ENCODE results near the gene PSENEN. TPM values are rescaled to one million over a fixed set of nuclear protein-coding genes. Genes with fewer than 3 reads are reported as not detected.
A peak's percentile ranks its signal among the peaks of the same experiment; 100 is the strongest.

PSENEN gene
- total RNA-seq, 4 donors from 2014 or later, result 22.2 to 45.8 (median 38.3) TPM

DNA sequence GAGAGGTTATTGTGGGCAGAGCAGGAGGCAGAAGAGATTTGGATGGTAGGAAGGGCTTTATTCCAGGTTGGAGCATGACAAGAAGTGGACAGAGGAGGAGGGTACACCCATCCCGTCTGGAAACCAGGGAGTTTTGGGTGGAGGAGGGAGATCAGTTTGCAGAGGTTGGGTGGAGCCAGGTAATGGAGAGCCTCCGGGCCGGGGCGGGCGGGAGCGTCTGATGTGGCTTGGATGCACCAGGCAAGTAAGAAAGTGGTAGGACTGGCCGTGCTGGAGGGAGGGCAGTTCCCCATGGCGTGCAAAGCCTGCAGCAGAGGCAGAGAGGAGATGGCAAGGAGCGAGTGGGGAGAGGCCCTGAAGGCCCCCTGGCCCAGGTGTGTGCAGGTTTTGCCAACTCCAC lies 14.1 kb upstream of the PSENEN start:
- H3K27me3 ChIP-seq, result no peaks in the 10 kb centered on the region
- DNase-seq, result no peak
- no peak overlapping the region for H3K27ac ChIP-seq
- no peaks in the 10 kb centered on the region for H3K4me1 ChIP-seq
- ATAC-seq, result no peak
- in situ Hi-C loops (cut with MboI; ENCODE audit: low sequenced_read_pairs in 4 of 4), result no loop called here
- TF ChIP-seq, protein P1, sequence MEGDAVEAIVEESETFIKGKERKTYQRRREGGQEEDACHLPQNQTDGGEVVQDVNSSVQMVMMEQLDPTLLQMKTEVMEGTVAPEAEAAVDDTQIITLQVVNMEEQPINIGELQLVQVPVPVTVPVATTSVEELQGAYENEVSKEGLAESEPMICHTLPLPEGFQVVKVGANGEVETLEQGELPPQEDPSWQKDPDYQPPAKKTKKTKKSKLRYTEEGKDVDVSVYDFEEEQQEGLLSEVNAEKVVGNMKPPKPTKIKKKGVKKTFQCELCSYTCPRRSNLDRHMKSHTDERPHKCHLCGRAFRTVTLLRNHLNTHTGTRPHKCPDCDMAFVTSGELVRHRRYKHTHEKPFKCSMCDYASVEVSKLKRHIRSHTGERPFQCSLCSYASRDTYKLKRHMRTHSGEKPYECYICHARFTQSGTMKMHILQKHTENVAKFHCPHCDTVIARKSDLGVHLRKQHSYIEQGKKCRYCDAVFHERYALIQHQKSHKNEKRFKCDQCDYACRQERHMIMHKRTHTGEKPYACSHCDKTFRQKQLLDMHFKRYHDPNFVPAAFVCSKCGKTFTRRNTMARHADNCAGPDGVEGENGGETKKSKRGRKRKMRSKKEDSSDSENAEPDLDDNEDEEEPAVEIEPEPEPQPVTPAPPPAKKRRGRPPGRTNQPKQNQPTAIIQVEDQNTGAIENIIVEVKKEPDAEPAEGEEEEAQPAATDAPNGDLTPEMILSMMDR (IDR thresholded peaks at IDR 0.05 in 4 of 5, conservative IDR thresholded peaks at IDR 0.05 in 1 of 5), result no peak
- no peak for TF ChIP-seq POLR2A (IDR thresholded peaks at IDR 0.05)
- no peaks in the 10 kb centered on the region for H3K9me3 ChIP-seq
- no peak overlapping the region for H3K4me3 ChIP-seq
- intact Hi-C loops (cut with DNase I; ENCODE audit: low total_unique reads), result no loop called here
- H3K36me3 ChIP-seq, result peaks cover 0 to 96% of the 10 kb centered on the region in 2 donors

DNA sequence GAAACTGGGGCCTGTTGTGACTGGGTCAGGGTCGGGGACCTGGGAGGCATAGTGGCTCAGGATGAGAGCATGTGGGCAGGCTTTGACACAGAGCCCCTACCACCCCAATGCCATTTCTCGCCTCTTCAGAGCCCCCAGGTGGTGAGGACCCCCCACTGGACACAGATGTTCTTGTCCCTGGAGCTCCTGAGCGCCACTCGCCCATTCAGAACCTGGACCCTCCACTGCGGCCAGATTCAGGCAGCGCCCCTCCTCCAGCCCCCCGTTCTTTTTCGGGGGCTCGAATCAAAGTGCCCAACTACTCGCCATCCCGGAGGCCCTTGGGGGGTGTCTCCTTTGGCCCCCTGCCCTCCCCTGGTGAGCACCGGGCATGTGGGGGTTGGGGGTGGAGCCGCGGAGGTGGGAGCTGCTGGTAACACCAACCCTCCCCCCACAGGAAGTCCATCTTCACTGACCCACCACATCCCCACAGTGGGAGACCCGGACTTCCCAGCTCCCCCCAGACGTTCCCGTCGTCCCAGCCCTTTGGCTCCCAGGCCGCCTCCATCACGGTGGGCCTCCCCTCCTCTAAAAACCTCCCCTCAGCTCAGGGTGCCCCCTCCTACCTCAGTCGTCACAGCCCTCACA lies 13.6 kb upstream of the PSENEN start:
- intact Hi-C loops (cut with DNase I; ENCODE audit: low total_unique reads), result no loop called here
- in situ Hi-C loops (cut with MboI; ENCODE audit: low sequenced_read_pairs in 4 of 4), result no loop called here
- no peak overlapping the region for H3K4me3 ChIP-seq
- H3K9me3 ChIP-seq, result no peaks in the 10 kb centered on the region
- no peaks in the 10 kb centered on the region for H3K27me3 ChIP-seq
- H3K27ac ChIP-seq, result no peak overlapping the region
- DNase-seq, result no peak
- peaks cover 0 to 97% of the 10 kb centered on the region in 2 donors for H3K36me3 ChIP-seq
- TF ChIP-seq, protein P1 (IDR thresholded peaks at IDR 0.05 in 4 of 5, conservative IDR thresholded peaks at IDR 0.05 in 1 of 5), result no peak
- no peak for TF ChIP-seq POLR2A (IDR thresholded peaks at IDR 0.05)
- ATAC-seq, result no peak
- H3K4me1 ChIP-seq, result no peaks in the 10 kb centered on the region

DNA sequence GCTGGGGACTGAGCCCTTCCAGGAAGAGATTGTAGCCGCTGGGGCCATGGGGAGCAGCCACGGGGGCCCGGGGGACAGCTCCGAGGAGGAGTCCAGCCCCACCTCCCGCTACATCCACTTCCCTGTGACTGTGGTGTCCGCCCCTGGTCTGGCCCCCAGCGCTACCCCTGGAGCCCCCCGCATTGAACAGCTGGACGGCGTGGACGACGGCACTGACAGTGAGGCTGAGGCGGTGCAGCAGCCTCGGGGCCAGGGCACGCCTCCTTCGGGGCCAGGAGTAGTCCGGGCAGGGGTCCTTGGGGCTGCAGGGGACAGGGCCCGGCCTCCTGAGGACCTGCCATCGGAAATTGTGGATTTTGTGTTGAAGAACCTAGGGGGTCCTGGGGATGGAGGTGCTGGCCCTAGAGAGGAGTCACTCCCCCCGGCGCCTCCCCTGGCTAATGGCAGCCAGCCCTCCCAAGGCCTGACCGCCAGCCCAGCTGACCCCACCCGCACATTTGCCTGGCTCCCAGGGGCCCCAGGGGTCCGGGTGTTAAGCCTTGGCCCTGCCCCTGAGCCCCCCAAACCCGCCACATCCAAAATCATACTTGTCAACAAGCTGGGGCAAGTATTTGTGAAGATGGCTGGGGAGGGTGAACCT lies 12.8 kb upstream of the PSENEN start:
- intact Hi-C loops (cut with DNase I; ENCODE audit: low total_unique reads), result no loop called here
- H3K36me3 ChIP-seq, result peaks cover 0 to 97% of the 10 kb centered on the region in 2 donors
- no peaks in the 10 kb centered on the region for H3K9me3 ChIP-seq
- DNase-seq (no peak), ATAC-seq (no peak)
- no peak overlapping the region for H3K4me3 ChIP-seq
- H3K4me1 ChIP-seq, result no peaks in the 10 kb centered on the region
- H3K27me3 ChIP-seq, result no peaks in the 10 kb centered on the region
- no peak overlapping the region for H3K27ac ChIP-seq
- TF ChIP-seq POLR2A (IDR thresholded peaks at IDR 0.05), result no peak
- TF ChIP-seq, protein P1 (IDR thresholded peaks at IDR 0.05 in 4 of 5, conservative IDR thresholded peaks at IDR 0.05 in 1 of 5), result no peak
- in situ Hi-C loops (cut with MboI; ENCODE audit: low sequenced_read_pairs in 4 of 4), result no loop called here

DNA sequence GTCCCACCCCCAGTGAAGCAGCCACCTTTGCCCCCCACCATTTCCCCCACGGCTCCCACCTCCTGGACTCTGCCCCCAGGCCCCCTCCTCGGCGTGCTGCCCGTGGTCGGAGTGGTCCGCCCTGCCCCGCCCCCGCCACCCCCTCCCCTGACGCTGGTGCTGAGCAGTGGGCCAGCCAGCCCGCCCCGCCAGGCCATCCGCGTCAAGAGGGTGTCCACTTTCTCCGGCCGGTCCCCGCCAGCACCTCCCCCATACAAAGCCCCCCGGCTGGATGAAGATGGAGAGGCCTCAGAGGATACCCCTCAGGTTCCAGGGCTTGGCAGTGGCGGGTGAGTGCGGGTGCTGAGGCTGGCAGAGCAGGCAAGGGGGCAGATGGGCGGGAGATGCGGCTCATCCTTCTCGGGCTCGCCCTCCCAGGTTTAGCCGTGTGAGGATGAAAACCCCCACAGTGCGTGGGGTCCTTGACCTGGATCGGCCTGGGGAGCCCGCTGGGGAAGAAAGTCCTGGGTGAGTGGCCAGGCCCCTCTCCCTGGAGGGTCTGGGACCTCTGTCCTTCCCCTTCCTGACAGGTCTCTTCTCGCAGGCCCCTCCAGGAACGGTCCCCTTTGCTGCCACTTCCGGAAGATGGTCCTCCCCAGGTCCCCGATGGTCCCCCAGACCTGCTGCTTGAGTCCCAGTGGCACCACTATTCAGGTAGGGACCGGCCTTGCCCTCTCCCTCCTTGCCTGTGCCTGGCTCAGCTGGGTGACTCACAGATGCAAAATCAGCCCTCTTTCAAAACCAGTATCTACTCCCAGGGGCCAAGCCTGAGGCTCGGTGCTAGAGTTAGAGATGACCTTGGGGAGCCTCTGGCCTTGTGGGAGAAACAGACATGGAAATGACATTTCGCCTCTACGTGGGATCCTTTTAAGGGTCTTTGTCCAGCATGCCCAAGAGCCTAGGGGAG lies 12.0 kb upstream of the PSENEN start:
- Histone ChIP-seq H3K36me3 (peaks cover 0 to 97% of the 10 kb centered on the region in 2 donors), H3K9me3 (no peaks in the 10 kb centered on the region), H3K27me3 (no peaks in the 10 kb centered on the region), H3K4me1 (no peaks in the 10 kb centered on the region), H3K4me3 (no peak overlapping the region), H3K27ac (no peak overlapping the region)
- TF ChIP-seq POLR2A (IDR thresholded peaks at IDR 0.05), result no peak
- TF ChIP-seq, protein P1 (IDR thresholded peaks at IDR 0.05 in 4 of 5, conservative IDR thresholded peaks at IDR 0.05 in 1 of 5), result no peak
- DNase-seq, result no peak
- peak in 1 of 2 donors; percentile 28 for ATAC-seq
- intact Hi-C loops (cut with DNase I; ENCODE audit: low total_unique reads) (no loop called here), in situ Hi-C loops (cut with MboI; ENCODE audit: low sequenced_read_pairs in 4 of 4) (no loop called here)

Data from gastrocnemius medialis (tissue), 4 donors.